Ramos (cell line): ENCODE results near the gene H19.

Source experiments
- in situ Hi-C: fragments of 300-500 bp; cut with MboI; formaldehyde crosslinking; loops from one replicate; pipeline ENCODE4 v1.14.3; 2022; ENCODE audit warnings: low sequenced_read_pairs; ENCODE audit not compliant: unreplicated experiment

H19 gene

DNA sequence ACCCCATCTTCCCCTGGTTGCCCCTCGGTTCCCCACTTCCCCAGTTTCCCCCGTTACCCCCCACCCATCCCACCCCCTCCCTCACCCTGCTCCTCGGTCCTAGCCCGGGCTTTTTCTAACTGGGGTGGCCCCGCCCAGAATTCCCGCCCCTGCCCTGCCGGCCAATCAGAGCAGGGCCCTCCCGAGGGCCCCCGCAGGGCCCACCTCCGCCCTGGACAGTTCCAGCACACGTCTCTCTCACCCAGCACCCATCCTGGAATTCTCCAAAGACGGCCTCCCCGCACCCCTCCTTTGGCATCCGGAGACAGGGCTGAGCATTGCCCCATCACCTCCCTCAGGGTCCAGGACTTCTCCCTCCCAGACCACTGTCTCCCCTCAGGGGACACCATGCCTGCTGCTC is at the start of gene H19:
H19 (minus strand) TSS at position 88 of the 400 bp plus-strand sequence.
- in situ Hi-C loops: no loop called here

DNA sequence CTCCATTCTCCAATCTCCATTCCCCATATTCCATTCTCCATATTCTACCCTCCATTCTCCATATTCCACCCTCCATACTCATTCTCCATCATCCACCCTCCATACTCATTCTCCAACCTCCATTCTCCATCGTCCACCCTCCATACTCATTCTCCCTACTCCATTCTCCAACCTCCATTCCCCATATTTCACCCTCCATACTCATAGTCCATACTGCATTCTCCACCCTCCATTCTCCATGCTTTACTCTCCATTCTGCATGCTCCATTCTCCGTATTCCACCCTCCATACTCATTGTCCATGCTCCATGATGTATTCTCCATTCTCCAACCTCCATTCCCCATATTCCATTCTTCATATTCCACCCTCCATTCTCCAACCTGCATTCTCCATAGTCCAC is 44.3 kb upstream of the H19 start:
- in situ Hi-C loops: no loop called here

DNA sequence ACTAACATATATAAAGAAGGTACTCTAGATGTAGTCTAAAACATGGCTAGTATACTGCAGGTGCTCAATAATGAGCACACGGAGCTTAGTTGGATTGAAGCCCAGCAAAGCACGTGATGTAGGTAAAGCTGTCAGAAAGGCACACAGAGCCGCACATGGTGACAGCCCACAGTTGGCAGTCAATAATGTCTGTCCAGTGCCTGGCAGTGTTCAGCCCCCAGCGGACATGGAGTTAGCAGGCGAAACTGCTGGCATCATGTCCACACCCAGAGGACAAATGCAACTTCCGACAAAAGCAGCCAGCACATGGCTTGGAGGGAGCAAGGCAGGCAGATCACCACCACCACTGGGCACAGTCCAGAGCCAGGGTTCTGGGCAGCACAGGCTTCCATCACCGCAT is 43.5 kb upstream of the H19 start:
- in situ Hi-C loops: no loop called here

DNA sequence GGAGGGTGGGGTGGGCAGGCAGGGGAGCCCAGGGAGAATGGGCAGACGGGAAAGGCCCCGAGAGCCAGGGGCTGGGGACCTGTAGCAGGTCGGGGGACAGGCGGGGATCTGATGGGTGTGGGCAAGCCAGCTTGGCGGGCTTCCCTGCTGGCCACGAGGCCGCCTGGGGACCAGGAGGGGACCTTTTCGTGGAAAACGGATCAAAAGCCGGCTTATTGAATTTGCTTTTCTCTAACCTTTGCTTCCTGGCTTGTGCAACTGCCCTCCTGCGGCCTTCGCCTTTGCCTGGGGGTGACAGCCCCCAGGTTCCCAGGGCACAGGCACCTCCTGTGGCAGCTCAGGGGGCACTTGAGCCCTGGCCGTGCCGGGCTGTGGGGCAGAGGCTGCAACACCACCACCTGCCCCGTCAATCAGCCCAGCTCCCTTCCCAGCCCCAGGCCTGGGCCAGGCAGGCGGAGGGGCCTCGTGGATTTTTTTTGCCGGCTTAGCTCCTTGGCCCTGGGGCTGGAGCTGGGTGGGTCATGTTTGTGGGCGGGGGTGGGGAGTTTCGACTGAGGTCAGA is 41.6 kb upstream of the H19 start:
- in situ Hi-C loops: no loop called here

DNA sequence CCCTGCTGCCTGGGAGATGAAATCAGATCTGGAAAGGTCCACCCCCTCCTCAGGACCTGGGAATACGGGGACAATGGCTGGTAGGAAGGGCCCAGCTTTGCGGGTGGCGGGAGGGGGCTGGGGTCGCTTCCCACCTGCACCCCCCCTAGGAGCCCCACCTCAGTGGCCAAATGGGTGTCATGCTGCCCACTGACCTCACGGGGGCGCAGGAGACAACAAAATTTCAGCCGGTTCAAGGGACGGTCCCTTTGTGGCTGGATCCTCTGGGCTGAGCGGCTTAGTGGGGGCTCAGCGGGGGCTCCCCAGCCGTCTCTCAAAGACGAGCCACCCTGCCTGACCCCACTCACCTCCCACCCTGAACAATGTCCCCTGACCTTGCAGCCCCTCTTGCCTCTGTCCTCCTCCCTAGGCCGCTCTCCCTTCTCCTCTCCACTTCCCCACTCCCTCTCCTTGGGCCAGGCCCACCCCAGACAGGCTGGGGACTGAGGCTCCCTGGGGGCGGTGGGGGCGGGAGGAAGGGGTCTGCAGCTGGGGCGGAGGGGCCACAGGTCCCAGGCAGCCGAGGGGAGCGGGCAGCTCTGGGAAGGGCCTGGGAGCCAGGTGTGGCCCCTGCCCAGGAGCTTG is 39.3 kb upstream of the H19 start:
- in situ Hi-C loops: no loop called here

DNA sequence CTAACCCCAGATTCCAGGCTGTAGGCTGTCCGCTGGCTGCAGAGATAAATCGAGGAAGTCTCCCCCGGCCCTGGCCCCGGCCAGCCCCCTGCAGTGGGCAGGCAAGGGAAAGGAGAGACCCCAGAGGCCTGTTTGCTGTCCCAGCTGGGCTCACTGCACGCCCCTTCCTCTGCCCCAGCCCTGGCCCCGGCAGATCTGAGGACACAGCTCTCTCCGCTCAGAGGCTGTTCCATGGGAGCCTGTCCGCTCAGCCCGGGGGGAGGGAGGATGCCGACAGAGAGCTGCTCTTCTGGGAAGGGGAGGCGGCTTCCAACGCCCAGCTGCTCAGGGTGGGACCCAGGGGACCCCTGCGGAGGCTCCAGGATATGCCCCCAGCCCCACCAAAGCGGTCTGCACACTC is 37.7 kb upstream of the H19 start:
- in situ Hi-C loops: no loop called here

DNA sequence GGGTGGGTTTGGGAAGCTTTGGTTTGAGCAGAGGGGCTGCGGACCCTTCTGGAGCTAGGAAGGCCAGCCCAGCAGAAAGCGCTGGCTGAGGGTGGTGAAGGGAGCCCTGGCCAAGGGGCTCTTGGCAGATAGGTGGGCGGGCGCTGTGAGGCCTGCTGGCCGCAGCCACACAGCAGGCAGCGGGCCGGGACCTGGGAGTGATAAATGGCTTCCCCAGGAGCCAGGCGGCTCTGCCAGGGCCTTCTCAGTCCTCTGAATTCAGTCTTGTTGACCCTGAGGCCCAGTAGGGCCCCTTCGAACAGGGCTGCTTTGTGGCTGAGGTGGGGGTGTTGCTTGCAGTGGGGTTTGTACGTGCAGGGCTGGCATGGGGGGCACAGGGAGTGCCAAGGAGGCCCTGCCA is 33.4 kb upstream of the H19 start:
- in situ Hi-C loops: no loop called here

DNA sequence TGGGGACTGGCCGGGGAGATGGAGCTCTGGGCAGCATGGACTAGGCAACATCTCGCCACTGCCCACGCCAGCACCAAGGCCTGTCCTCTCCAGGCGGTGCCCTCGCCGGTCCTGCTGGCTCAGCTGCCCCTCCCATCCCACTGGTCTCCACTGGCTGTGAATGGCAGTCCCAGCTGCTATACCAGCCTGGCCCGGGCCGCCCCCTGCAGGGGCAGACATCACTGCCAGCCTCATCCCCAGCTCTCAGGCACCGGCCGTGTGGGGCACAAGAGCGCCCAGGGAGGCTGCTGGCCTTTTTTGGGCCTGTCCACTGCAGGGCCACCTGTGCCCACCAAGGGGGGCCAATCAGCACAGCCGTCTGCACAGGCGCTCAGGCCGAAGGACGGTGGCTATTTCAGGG is 30.1 kb upstream of the H19 start:
- in situ Hi-C loops: no loop called here

DNA sequence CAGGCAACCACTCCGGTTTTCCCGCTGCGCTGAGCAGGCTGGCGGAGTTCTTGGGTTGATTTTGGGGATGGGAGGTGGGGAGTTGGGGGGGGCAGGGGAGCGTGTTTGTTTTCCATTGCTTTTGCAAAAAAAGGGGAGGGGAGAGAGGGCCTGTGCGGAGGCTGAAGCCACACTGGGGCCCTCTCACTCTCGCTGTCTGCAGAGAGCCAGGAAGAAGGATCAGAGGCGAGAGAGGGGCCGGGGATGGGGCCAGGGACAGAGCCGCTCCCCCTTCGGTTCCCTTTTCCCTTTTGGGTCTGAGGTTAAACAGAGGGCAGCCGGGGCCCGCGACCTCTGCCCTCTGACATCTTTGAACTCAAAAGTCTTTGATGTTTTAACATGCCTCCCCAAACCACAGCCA is 17.4 kb upstream of the H19 start:
- in situ Hi-C loops: no loop called here

DNA sequence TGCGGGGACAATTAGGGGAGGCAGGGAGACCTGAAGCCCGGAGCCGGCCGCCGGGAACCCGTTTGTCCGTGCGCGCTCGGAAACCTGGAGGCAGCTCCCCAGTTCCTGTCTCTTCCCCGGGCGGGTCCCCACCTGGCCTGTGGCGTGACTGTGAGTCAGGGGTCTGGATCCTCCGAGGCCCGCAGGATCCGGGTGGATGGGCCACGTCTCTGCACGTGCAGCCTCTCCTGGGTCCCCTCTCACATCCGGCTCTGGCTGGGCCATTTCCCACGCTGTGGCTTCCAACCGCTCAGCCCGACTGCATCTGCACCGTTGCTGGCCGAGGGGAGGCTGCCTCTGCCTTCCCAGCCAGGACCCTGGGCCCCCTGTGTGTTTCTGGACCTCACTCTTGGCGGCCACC is 14.8 kb upstream of the H19 start:
- in situ Hi-C loops: no loop called here

DNA sequence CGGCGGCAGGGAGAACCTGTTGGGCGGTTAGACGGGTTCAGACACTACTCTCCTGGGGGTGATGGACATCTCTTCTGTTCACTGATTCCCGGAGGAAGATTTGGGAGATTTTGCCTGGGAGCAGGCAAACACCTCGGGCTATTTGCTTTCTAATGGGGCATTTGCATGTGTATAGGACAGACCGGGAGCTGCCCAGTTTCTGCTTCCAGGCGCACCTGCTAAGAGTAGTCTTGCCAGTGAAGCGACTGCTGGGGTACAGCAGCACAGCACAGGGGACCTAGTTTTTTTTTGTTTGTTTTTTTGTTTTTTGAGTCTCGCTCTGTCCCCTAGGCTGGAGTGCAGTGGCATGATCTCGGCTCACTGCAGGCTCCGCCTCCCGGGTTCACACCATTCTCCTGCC is 6.8 kb upstream of the H19 start:
- in situ Hi-C loops: no loop called here

DNA sequence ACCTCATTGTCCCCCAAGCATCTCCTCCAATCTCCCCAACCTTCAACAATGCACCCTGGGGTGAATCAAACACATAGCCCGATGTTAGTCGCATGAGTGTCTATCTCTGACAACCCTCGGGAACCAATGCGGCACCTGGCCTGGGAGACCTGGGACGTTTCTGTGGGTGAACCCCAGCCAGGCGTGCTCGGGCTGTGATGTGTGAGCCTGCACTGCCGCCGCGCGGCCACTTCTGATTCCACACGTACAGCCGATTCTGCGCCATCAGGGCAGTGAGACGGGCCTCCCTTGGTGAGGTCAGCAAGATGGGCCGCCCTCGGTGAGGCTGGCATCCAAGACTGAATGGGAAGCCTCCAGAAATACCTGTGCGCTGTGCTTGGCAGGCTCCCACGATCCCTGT is 5.2 kb upstream of the H19 start:
- in situ Hi-C loops: no loop called here

DNA sequence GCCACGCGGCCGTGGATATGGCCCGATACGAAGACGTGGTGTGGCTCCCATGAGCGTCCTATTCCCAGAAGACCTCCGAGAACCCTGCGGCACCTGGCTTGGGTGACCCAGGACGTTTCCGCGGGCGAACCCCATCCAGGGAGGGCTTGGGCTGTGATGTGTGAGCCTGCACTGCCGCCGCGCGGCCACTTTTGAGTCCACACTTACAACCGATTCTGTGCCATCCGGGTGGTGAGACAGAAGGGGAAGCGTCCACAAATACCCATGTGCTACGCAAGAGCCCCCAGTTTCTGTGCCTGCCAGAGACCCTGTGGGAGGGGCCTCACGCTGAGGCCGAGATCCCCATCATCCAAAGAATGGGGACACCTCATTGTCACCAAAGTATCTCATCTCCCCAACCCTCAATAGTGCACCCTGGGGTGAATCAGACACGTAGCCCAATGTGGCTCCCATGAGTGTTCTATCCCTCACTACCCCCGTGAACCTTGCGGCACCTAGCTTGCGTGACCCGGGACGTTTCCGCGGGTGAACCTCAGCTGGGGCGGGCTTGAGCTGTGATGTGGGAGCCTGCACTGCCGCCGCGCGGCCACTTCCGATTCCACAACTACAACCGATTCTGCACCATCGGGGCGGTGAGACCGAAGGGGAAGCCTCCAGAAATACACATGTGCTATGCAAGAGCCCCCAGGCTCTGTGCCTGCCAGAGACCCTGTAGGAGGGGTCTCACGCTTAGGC is 4.6 kb upstream of the H19 start:
- in situ Hi-C loops: no loop called here

DNA sequence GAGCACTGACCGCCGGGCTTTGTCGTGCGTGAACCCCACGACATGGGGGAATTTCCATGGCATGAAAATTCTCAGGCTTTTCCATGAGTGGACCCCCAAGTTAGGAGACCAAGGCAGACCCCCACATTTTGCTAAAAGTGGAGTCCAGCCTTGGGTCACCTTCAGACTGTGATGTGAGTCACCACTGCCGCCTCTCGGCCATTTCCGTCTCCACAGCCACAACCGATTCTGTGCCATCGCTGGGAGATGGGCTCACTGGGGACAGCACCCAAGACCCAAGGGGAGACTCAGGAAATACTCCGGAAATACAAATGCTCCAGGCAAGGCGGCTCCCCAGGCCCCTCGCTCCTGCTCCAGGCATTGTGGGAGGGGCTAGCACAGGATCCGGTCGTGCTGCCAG is 1.2 kb upstream of the H19 start:
- in situ Hi-C loops: no loop called here

DNA sequence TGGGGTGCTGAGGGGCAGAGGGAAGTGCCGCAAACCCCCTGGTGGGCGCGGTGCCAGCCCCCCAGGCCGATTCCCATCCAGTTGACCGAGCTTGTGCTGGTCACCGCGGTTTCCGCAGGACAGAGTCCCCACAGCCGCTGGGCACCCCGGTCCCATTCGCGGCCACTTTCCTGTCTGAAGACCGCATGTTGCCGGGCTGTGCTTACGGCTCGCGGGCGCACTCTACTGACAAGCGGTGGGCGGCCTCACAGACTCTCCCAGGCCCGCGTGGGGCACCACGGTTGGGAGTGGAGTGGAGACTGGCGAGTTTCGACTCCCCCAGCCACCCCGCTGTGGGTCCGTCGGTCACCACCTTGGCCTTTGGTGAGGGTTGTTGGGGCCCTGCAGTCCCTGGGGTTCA is 648 bp upstream of the H19 start:
- in situ Hi-C loops: no loop called here

DNA sequence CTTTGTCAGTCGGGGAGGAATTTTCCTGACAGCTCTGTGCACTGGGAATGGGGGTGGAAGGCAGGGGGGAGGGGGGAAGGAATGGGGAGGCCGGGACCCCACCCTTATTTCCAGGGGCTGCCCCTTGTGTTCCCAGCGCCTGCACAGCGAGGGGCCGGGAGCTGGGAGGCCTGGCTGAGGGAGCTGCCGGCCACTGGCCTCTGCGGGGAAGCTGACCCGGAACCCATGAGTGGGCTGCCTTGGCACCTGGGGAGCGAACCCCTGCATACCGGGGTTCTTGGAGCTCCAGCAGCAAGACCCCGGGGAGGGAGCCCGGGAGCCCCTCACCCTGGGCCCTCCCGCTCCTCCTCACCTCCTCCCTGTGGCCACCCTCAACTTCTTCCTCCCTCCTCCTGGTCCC is 3.5 kb downstream of the H19 start:
- in situ Hi-C loops: no loop called here

DNA sequence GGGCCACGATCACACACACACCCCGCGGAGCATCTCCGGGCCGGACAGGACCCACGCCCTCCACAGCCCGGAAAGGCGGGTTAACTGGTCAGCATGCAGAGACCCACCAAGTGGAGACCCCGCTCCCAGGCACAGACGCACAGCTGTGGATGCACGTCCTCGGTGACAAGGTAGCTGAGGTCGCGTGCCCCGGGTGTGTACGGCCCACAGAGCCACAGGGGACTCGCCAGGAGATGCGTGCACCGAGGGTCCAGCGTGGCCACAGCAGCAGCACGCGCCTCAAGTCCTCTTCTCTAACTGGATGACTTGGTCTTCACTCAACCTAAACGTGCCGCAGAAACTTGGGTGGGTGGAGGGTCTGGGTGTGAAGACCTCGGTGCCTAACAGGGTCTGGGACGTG is 5.5 kb downstream of the H19 start:
- in situ Hi-C loops: no loop called here

DNA sequence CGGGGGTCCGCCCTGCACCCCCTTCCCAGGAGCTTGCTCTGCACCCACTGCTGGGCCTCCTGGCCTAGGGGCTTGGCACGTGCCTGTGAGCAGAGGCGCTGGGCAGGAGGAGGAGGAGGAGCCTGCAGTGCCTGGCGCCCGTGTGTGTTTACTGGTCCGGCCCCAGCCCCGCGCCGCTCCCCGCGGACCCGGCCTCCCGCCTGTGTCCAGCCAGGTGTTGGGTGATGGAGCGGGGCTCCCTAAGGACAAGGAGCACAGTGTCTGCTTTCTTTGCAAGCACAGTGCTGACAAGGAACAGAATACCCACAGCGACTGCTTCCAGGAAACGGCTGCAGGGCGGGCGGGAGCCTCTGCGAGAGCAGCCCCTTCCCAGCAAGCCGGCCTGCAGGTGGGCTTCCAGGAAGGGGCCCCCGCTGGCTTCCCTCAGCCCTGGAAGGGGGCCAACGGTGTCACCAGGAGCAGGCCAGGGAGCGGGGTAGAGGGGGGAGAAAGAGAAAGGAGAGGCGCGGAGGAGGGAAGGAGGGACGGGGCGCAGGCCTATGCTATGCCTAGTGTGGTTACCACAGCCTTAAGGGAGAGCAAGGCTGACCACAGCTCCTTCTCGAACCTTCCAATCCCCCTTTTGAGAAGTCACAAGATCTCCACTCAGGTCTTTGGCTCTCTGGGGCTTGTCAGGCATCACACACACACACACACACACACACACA is 6.6 kb downstream of the H19 start:
- in situ Hi-C loops: no loop called here

DNA sequence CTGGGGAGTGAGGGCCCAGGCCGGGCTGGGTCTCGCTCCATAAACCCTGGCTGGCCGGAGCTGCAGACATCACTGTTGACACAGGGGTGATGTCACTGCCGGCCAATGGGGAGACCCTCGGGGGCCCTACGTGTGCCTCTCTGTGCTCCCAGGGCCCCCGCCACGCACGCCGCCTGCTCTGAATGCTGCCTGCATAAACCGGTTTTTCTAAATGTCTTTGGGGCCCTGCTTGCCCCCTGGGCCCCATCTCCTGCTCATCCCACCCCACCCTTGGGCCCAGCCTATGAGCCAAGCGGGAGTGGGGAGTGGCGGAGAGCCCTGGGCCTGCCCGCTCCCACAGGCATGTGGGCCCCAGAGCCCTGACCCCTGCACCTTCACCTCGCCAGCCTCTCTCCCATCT is 7.7 kb downstream of the H19 start:
- in situ Hi-C loops: no loop called here

DNA sequence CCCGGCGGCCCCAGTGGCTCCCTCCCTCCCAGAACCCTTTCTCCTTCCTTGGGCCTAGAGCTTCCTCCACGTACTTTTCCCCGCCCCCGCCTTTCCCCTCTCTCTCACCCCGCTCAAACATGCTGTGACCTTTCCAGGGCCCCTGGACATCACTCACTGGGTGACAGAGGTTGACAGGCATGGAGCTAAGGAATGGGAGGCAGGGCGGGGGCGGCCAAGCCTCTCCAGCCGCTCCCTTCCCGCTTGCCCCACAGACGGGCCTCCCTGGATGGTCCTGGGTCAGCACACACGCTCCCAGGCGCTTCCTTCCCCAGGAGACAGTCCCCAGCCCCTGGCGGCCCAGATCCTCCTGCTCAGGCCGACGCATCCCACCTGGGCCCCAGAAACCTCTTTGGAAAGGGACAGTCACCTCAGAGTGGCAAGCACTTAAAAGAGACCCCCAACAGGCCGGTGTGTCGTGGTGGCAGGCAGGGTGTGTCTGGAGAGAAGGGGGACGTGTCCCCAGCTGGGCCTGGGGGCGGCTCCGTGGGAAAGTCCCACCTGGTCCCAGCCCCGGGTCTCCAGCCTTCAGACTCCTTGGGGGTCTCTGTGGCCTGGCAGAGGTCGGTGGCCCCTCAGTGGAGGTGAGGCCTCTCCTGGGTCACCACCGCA is 8.8 kb downstream of the H19 start:
- in situ Hi-C loops: no loop called here

DNA sequence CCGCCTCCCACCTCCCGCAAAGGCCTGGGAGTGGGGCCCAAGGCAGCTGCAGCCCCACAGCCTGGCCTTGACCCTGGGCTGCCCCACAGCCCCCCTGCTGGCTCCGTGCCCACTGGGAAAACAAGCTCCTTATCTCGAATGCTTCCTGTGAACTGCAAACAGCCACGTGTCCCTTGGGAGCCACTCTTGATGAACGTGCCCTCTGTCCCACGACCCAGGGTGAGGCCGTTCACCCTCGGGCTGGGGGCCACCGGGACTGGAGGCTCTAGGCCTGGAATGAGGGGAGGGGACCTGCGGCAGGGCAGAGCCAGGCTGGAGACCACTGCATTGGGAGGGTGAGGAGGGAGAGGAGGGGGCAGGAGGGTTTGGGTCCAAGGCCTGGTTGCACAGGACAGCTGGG is 9.5 kb downstream of the H19 start:
- in situ Hi-C loops: no loop called here
